ENCODE measurements around the gene CLN6. TPM values are rescaled to one million over a fixed set of nuclear protein-coding genes. Genes with fewer than 3 reads are reported as not detected.

The CLN6 gene
- total RNA-seq, 2 donors from 2014 or later = 6.4 to 7.4 TPM

DNA sequence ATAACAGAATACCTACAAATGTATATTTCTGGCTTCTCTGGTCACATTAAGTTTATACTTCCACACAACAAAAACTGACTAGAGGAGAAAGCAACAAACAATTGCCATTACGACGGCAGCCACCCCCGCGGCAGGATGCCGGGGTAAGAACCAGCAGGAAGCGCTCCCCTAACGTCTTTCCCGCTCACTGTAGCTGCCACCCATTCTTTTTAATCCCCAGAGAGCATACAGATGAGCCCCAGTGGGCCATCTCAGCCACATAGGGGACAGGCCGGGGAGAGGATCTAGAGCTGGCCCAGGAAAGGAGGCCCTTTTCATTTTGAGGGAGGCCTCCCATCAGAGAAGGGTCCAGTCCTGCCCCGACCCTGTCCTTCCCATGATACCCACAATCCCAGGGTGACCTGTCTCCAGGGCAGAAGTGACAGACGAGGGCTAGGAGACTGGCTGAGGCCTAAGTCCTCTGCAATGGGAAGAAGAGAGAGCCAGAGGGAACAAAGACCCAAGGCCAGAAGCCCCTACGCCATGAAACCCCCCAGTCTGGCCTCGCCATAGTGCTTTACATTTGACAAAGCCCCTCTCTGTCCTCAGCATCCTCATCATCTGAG lies 20.8 kb downstream of the CLN6 start:
- no peaks in the 10 kb centered on the region for H3K36me3 ChIP-seq
- TF ChIP-seq CTCF (IDR thresholded peaks at IDR 0.05) = no peak
- H3K27ac ChIP-seq = no peak overlapping the region
- H3K4me1 ChIP-seq = peaks cover 0 to 34% of the 10 kb centered on the region in 2 donors
- no peaks in the 10 kb centered on the region for H3K27me3 ChIP-seq
- no peak for DNase-seq (ENCODE audit: low spot score)
- H3K9me3 ChIP-seq = no peaks in the 10 kb centered on the region
- no peak overlapping the region for H3K4me3 ChIP-seq

DNA sequence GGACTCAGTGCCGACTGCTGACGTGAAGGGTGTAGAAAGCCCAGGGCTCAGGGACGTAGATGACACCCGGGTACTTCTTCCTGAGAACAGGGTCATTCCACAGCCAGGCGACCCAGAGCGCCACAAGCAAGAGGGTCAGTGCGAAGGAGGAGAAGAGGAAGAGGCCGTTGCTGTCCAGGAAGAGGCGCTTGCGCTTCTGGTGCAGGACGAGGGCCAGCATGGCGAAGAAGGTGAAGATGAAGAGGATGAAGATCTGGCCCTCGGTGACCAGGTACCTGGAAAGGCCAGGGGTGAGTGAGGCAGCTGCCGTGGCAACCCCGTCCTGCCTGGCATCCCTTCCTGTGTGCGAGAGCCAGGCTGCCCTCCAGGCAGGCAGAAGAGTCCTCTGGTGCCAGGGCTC lies 21.4 kb downstream of the CLN6 start:
- Histone ChIP-seq H3K4me1 (peaks cover 0 to 34% of the 10 kb centered on the region in 2 donors), H3K9me3 (no peaks in the 10 kb centered on the region), H3K27ac (no peak overlapping the region), H3K36me3 (no peaks in the 10 kb centered on the region), H3K4me3 (no peak overlapping the region), H3K27me3 (no peaks in the 10 kb centered on the region)
- TF ChIP-seq CTCF (IDR thresholded peaks at IDR 0.05) = no peak
- no peak for DNase-seq (ENCODE audit: low spot score)

- DNase-seq (ENCODE audit: low spot score) = no peak
Measured at GRCh38 chr15:68207176-68207935, 22.2 kb downstream of the CLN6 start.

GRCh38 chr15:68206711-68207151 lies 22.8 kb downstream of the CLN6 start:
- H3K27me3 ChIP-seq = no peaks in the 10 kb centered on the region
- no peak for TF ChIP-seq CTCF (IDR thresholded peaks at IDR 0.05)
- no peak overlapping the region for H3K4me3 ChIP-seq
- H3K36me3 ChIP-seq = no peaks in the 10 kb centered on the region
- no peak for DNase-seq (ENCODE audit: low spot score)
- H3K4me1 ChIP-seq = peaks cover 0 to 34% of the 10 kb centered on the region in 2 donors
- H3K9me3 ChIP-seq = no peaks in the 10 kb centered on the region
- H3K27ac ChIP-seq = no peak overlapping the region

More at GRCh38 chr15:68207176-68207935, 22.2 kb downstream of the CLN6 start:
- Histone ChIP-seq H3K27me3 (no peaks in the 10 kb centered on the region), H3K36me3 (no peaks in the 10 kb centered on the region), H3K4me1 (peaks cover 0 to 34% of the 10 kb centered on the region in 2 donors), H3K4me3 (no peak overlapping the region), H3K9me3 (no peaks in the 10 kb centered on the region), H3K27ac (no peak overlapping the region)
- TF ChIP-seq CTCF (IDR thresholded peaks at IDR 0.05) = no peak

GRCh38 chr15:68205954-68206539 lies 23.5 kb downstream of the CLN6 start:
- Histone ChIP-seq H3K4me1 (peaks cover 0 to 34% of the 10 kb centered on the region in 2 donors), H3K27ac (peak overlapping the region in 1 of 2 donors; percentile 32), H3K4me3 (peak overlapping the region in 1 of 2 donors; percentile 8), H3K27me3 (no peaks in the 10 kb centered on the region), H3K9me3 (no peaks in the 10 kb centered on the region), H3K36me3 (no peaks in the 10 kb centered on the region)
- TF ChIP-seq CTCF (IDR thresholded peaks at IDR 0.05) = no peak
- DNase-seq (ENCODE audit: low spot score) = peak; percentile 72
